ENCODE data around the gene PARVB. TPM values are rescaled to one million over a fixed set of nuclear protein-coding genes. Genes with fewer than 3 reads are reported as not detected.

The PARVB gene
- total and polyA plus RNA-seq, 2 of the 8 experiments (the other 6 are each of a cell fraction or from before 2014, with no cell fraction given) = 14.5 to 18.6 TPM

DNA sequence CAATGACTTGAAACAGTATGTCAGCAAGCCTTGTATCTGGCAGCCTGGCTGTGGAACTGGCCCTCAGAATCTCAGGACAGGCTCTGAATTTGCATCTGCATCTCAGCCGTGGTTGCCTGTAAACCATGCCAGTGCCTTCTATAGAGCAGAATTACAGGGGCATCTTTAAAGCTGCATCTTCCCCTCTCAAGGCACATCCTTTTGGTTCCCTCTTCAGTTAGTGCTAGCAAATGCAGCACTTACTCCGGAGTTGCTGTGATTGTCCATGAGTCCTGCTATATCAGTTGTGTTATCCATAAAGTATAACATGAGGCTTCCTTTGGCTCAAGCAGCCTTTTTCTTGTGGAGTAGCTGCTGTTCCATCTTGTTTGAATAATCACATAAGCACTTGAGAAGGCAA is 102.7 kb downstream of the PARVB start (continued):
- TF ChIP-seq, protein P1, sequence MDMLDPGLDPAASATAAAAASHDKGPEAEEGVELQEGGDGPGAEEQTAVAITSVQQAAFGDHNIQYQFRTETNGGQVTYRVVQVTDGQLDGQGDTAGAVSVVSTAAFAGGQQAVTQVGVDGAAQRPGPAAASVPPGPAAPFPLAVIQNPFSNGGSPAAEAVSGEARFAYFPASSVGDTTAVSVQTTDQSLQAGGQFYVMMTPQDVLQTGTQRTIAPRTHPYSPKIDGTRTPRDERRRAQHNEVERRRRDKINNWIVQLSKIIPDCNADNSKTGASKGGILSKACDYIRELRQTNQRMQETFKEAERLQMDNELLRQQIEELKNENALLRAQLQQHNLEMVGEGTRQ (IDR thresholded peaks at IDR 0.05; ENCODE audit: low read length) = no peak
- no peak for TF ChIP-seq SIX5 (IDR thresholded peaks at IDR 0.05; ENCODE audit: low read depth, low read length)
- TF ChIP-seq NRF1 (IDR thresholded peaks at IDR 0.05; ENCODE audit: low read depth, low read length) = no peak
